Posterior vena cava (tissue), 2 donors: Measurements from ENCODE around the gene DGKI. TPM values are rescaled to one million over a fixed set of nuclear protein-coding genes. Genes with fewer than 3 reads are reported as not detected.

Experiments used
- DNase-seq: peaks from one replicate; pipeline ENCODE4 v3.0.0-alpha.2; 2020; ENCODE audit warnings: low spot score
- intact Hi-C, 2 donors: fragments of 100-400 bp; cut with DNase I; formaldehyde crosslinking; loops; one replicate each; pipeline versions ENCODE4 v1.14.1 to v1.14.2; 2022 to 2023
- total RNA-seq, 2 donors: library from RNA; stranded (reverse); fragmentation: NEBNext Ultra II Directional; extraction: Animal tissue kit (Norgen Biotek cat#: 25700); gene quantifications; one replicate each; pipeline ENCODE4 v1.2.1, GENCODE V29; 2021
- donor health status: DM: yes; HTN: yes; CAD: no.
- donor health status: DM: yes; HTN: yes; CAD: no.

The DGKI gene
- total RNA-seq, 2 donors from 2014 or later, result 2.4 to 6.1 TPM

DNA sequence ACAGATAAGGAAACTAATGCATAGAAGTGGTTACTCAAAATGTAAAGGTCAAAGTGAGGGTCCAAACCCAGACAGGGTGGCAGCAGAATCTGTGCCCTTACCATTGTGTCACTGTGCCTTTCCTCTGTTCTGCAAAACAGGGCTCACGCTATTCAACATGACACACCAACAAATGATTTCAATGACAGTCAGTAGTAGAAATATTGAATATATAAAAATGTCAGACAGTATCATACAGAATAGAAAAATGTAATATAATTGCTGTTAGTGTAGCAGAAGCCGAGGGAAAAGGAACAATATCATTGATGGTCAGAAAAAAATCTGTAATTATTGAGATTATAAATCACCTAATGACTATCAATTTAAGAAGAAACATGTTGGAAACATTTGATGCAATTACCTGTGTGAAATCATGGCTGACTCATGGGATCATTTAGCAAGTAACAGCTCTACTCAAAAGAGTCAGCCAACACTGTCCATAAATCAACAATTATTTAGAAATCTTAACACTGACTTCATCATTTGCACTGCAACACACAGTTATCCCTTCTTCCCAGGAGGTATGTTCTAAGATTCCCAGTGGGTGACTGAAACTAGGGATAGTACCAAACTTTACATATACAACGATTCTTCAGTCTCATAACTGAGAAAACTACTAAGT, 198.7 kb downstream of the DGKI start:
- intact Hi-C loops, result no loop called here
- DNase-seq, result no peak

DNA sequence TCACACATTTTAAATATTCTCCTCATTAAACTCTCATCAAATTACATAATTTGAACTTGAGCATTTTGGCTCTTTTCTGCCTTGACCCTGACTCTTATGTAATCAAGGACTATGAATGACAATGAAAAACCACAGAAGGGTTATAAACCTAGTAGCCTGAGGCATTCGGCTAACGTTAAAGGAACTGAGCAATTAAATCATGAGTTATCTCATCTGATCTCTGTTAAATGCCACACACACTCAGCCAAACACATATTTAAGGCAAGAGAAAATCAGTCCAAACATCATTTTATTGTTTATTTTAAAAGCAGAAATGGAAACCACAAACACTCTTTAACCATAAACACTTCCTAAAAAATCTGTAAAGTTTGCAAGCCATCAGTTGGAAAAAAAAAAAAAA, 204.3 kb downstream of the DGKI start:
- DNase-seq, result no peak
- intact Hi-C loops, result no loop called here

DNA sequence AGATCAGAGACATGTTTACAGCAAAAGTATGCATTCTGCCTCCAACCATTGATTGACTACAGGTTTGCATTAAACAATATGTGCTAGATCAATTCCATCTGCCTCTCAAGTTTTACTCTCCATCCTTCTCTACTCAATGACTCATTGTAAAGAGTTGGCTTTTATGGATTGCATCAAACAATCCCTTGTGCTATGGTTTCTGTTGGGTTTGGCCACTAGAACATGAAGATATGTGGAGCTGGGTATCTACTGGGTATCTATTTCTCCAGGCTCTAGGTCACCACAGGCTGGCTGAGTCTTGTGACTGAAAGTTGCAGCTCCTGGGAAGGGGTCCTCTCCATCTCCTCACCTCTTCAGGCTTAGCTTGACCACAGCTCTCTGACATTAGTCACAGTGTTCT, 204.7 kb downstream of the DGKI start:
- DNase-seq, result no peak
- intact Hi-C loops, result no loop called here

DNA sequence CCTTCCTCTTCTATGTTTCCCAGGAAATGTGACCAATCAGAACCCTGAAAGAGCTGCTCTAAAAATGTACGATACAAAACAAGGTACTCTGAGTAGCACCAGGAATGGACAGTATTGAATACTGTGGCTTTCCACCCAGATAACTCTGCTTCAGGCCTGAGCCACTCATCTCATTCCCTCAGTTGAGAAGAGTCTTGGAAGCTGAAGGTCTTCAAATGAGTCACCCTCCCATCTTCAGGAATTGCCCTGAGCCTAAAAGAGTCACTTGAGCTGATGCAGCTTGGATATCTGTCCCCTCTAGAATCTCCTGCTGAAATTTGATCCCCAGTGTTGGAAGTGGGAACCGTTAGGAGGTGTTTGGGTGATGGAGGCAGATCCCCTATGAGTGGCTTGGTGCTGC, 210.4 kb downstream of the DGKI start:
- intact Hi-C loops, result no loop called here
- no peak for DNase-seq

DNA sequence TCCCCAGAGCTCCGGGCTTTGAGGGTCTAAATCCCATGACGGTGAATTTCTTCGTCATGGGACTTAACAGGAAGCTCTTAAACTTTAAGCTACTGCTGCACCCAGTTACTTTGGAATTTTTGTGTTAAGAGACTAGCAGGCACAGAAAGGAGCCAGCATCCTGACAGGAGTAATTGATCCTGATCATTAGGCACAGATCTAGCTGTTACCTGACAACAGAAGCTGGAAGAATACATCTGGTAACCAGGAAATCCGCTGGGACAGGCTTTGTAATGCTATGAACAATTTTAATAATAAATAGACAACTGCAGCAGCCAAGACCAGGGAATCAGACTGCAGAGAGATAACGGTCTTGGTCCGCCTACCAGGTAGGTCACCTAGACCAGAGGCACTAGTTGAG, 210.9 kb downstream of the DGKI start:
- intact Hi-C loops, result no loop called here
- DNase-seq, result no peak

DNA sequence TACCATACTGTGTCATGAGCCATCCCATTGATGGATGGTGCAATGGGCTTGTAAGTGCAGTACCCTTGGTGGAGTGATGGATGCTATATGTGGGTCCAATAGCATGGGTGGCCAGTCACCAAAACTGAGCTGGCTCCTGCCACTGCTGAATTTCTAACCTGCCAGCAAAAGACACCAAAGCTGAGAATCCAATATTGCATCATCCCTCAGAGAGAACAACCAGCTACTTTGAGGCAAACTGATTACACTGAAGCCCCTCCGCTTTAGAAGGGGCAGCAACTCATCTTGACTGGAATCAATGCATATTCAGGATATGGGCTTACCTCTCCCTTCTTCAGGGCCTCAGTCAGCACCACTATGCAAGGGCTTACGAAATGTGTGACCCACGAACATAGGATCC, 211.6 kb downstream of the DGKI start:
- intact Hi-C loops, result no loop called here
- no peak for DNase-seq

DNA sequence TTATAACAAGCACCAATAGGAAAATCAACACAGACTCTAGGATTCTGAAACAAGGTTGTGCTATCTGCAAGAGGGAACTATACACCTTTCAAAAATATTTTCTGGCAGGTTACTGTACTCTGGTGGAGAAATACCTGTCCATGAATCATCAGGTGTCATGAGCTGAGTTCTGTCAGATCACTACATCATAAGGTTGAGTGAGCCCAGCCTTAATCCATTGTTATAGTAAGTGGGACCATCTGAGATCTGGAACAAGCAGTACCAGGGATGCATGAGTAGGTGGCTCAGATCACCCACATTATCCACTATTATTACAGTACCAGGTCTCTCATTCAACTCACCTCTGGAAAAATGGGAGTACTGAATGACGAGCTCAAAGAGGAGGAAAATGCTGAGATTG, 212.4 kb downstream of the DGKI start:
- DNase-seq, result no peak
- intact Hi-C loops, result no loop called here

DNA sequence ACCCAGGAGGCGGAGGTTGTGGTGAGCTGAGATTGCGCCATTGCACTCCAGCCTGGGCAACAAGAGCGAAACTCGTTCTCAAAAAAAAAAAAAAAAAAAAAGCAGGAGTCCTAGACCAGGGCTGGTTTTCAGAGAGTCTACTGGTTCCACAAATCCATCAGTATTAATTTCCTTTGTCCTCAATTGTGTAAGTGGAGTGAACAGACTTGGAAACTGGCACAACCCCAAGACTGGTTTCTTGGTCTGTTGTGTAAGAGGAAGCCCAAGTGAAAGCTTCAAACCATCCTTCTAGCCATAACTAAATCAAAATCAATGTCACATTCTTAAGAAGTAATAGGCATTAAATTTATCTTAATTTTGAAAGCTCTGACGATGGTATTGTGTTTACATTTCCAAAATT, 213.6 kb downstream of the DGKI start:
- intact Hi-C loops, result no loop called here
- DNase-seq, result no peak

DNA sequence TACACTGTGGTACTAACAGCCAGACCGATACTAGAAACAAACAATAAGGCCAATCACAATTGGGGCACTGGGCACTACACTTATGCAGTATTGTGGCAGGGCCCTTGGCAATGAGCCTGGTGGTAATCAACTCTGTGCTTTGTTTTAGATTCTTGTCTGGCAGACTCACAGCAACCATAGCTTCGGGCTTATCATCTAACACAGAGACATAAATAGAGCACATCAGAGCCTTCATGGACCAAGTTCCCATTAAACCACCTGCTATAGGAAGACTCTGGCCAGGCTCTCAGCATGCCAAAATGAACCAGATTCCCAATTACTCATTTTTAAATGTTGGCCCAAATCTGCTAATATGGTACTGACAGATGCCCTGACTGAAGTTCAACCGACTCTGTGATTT, 218.6 kb downstream of the DGKI start:
- intact Hi-C loops, result no loop called here
- no peak for DNase-seq

DNA sequence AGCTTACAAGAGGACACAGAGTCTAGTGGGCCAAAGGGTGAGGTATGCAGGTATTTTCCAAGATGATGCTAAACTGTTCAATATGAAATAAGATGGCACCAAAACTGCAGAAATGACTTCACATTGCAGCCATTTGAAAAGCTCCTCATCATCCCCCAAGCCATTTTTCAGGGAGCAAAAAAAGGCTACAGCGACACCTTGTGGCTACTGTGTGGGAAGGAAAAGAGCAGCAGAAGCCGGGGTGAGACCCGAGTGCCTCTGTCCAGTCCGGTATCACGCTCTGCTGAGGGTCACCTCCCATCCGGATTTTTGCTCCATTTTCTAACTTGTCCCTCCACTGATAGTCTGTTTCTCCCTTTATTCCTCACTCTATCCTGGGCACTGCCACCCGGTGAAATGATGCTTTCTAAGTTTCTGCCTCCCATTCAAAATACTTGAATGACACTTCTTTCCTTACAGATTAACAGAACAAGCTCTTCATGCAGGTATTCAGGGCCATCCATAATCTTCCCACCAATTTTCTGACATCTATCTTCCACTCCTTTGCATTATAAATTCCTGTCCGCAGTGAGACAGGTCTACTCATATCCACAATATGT, 220.2 kb downstream of the DGKI start:
- intact Hi-C loops, result no loop called here
- DNase-seq, result no peak

DNA sequence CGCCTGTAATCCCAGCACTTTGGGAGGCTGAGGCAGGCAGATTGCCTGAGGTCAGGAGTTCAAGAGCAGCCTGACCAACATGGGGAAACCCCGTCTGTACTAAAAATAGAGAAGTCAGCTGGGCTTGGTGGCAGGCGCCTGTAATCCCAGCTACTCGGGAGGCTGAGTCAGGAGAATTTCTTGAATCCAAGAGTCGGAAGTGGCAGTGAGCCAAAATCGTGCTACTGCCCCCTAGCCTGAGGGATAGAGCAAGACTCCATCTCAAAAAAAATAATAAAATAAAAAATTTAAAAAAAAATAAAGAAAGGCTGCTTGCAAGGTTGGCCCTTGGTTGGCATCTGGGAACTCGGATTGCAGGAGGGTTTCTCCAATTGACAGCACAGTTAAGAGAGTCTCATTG, 221.6 kb downstream of the DGKI start:
- no peak for DNase-seq
- intact Hi-C loops, result no loop called here

DNA sequence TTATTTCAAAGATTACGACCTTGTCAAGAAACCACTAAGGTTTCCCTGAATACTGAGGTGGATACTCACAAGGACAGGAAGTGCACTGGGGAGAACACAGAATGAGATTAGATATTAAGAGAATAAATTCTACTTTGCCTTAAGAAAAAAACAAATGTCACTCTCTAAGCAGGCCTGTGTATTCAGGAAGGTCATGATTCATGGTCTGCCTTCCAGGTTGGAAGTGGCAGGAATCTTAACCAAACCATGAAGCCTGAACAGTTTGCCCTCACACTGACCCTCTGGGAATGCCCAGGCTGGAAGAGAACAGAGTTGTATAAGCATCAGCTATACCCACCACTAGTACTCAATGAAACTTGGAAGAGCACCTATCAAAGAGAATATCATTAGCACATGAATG, 227.6 kb downstream of the DGKI start:
- intact Hi-C loops, result no loop called here
- DNase-seq, result no peak

DNA sequence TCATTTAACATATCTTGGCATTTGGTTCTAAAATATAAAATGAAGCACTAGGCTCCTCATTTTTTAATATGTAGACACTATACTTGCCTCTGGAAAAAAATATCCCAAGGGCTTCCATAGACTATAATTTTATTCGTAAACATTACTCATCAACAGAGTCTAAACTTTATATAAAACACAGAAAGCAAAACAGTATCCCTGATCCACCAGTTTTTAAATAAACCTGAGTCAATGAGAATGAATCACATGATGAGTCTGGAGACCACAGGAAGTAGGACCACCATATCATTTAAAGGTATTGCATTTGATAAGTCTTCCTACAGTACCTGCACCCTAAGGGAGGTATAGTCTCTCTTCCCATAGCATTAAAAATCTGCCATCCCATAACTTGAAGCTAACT, 228.0 kb downstream of the DGKI start:
- intact Hi-C loops, result no loop called here
- no peak for DNase-seq

DNA sequence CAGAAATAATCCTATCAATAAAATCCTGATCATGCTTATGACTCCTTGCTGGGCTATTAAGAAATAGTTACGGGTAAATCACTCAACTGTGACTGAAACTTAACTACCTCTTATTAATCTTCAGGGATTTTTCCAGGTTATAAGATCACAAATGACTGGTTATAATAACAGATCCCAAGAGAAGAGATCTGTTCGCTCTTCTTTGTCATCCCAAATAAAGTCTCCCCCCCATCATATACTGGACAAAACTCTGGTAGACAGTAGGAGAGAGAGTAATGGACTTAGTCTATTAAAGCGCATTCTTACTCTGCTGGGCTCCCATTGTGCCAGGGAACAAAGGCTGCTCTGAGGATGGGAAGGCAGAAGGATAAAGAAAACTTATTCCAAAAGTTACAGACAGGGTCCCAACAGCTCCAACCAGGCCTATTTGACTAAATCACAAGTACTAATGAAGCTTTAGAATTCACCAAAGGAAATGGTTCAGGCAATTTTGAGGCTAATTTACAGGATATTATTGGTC, 233.7 kb downstream of the DGKI start:
- DNase-seq, result no peak
- intact Hi-C loops, result no loop called here

DNA sequence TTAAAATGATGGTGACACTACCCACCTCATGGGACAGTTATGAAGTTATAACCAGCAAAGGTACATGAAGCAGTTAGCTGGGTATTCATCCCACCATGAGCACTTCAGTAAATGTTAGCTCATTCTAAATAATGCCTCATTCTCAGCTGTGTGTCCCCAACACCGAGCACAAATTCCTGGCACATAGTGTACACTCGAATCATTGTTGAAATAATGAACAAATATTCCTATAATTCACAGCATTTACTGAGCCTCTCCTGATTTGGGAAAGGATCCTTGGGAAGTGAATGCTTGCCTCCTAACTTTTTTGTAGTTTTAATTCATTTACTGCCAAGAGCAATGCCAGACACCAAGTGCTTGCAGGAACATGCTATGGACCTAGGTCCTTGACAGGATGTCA, 235.2 kb downstream of the DGKI start:
- intact Hi-C loops, result no loop called here

DNA sequence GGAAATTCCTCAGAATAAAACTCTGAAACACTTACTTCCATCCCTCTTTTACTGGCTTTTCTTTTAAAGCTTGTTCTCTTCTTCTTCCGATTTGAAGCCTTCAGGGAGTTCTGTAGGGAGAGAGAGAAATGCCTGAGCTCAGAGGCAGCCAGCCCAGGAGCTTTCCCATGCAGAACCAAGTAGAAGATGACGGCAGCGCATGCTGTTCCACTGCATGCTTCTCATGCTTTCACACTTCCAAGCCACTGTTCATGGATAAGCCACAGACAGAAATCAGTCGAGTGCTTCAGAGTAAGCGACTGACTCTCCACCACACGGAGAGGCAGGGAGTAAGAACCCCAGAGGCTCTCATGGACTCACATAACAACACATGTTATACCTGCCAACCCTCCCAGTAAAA, 237.3 kb downstream of the DGKI start:
- intact Hi-C loops, result no loop called here
- DNase-seq, result no peak

More for the DNA sequence above, 235.2 kb downstream of the DGKI start:
- no peak for DNase-seq

DNA sequence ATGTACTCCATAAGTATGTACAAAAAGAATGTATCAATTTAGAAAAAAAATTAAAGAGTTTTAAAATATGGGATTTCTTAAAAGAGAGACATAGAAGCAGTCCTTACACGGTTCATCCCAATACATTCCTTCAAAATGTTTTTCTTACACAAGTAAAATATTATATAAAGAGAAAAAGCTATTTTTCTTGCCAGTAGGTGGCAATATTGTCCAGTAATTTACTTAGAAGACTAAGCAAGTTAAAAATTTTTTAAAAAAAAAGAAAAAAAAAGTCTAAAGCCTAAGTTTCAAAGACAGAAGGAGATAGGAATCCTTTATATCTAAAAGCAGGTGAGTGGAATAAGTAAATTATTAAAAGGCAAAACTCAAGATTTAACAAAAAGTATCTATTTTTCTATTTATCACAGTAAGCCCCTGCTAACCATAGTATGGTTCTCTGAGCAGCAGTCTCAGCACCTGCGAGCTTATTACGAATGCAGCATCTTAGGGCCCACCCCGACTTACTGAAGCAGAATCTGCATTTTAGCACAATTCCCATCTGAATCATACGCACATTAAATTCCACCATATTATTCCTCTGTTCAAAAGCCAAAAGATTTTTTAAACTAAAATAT, 240.6 kb downstream of the DGKI start:
- intact Hi-C loops, result no loop called here
- no peak for DNase-seq

DNA sequence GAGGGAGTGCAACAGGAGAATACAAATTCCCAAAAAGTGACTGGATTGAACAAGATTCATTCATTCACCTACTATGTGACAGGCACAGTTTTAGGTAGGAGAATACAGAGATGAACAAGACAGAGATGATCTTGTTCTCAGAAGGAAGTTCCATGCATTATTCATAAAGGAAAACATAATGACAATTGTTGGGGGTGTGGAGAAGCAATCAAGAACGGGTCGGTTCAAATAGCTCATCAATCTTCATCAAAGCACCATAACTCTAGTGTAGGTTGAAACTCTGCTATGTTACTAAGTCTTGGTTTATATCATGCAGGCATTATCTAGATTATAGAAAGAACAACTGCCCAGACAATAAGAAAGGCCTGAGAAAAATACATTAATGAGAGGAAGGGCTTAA, 243.7 kb downstream of the DGKI start:
- no peak for DNase-seq
- intact Hi-C loops, result no loop called here

DNA sequence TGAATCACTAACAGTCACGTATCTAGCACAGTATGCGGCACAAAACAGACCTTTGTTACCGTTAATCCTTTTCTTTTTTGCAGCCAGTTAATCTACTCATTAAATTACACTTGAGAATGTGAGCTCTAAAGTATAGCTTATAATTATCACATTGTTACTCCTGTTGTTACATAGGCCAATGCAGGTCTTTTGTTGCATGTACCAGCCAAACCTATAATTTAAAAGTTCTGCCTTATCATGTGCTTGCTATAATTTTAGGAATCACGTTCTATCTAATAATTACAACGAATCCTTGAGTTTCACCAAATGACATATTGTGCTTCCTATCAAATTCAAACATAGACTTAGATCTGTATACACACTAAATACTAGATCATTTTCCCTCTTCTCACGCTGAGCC, 245.1 kb downstream of the DGKI start:
- DNase-seq, result no peak
- intact Hi-C loops, result no loop called here

DNA sequence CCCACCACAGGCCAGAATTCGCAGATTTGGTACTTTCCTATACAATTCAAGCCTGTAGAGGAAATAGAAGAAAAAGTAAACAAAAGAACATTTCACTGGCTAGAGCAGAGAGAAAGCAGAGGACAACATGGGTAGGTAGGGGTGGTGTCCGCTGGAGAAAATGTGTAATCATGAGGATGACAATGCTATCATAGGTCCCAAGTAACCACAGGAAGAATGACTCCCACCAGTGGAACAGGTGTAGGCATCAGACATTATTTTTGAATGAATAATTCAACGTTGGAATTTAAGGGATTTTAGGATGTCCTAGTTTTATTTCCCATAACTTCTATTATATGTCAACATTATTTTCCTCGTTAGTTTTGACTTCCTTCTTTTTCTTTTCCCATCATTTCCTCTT, 248.9 kb downstream of the DGKI start:
- intact Hi-C loops, result no loop called here
- no peak for DNase-seq

DNA sequence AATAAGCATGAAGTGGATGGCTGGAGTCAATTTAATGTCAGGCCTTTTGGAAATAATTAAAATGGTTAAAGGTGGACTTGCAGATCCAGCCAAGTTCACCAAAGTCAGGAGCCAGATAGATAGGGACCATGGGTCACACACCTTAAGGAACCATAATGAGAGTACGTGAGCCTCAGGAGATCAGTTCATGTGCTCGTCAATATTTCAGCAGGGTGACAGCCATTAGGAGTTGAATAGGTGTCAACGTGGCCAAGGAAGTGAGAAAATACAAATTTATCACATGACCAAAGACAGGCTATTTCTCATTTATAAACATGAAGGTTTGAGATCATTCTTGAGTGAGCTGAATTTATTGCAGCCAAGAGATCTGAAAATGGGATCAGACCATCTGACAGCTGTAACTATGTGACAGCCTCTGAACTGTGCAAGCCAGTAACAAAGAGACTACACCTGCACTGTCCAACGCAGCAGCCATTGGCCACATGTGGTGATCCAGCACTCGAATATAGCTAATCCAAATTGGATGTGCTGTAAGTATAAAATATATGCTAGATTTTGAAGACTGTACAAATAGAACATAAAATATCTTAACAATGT, 253.6 kb downstream of the DGKI start:
- no peak for DNase-seq
- intact Hi-C loops, result no loop called here
